Neural progenitor cell (in vitro differentiated cells): ENCODE data around the gene PARP2. TPM values are rescaled to one million over a fixed set of nuclear protein-coding genes. Genes with fewer than 3 reads are reported as not detected.

Experiments
- DNase-seq: peaks from one replicate; pipeline ENCODE4 v3.0.0-alpha.2; 2016; ENCODE audit warnings: low spot score
- H2AFZ ChIP-seq: fragments of 200-600 bp; sonication (generic); replicated peaks from 2 replicates; pipeline ENCODE4 v1.6.1; 2016; ENCODE audit warnings: antibody characterized with exemption
- H3F3A ChIP-seq: fragments of 200-600 bp; sonication (generic); 2 replicates; pipeline ENCODE4 v1.6.1; 2016; ENCODE audit warnings: antibody characterized with exemption, low read depth
- H3K27ac ChIP-seq: fragments of 200-600 bp; sonication (generic); 2 replicates; pipeline ENCODE4 v1.5.1; 2016; ENCODE audit warnings: mild to moderate bottlenecking
- H3K27me3 ChIP-seq: fragments of 200-600 bp; sonication (generic); 2 replicates; pipeline ENCODE4 v1.6.1; 2016; ENCODE audit warnings: mild to moderate bottlenecking, moderate library complexity
- H3K36me3 ChIP-seq: fragments of 200-600 bp; sonication (generic); 2 replicates; pipeline ENCODE4 v1.5.1; 2016
- H3K4me1 ChIP-seq: fragments of 200-600 bp; sonication (generic); 2 replicates; pipeline ENCODE4 v1.6.1; 2016; ENCODE audit warnings: mixed run types
- H3K4me2 ChIP-seq: fragments of 200-600 bp; sonication (generic); 2 replicates; pipeline ENCODE4 v1.6.1; 2016
- H3K4me3 ChIP-seq: fragments of 200-600 bp; sonication (generic); 2 replicates; pipeline ENCODE4 v1.5.1; 2016
- H3K79me2 ChIP-seq: fragments of 200-600 bp; sonication (generic); 2 replicates; pipeline ENCODE4 v1.6.1; 2016; ENCODE audit warnings: low read depth
- H3K9ac ChIP-seq: fragments of 200-600 bp; sonication (generic); 2 replicates; pipeline ENCODE4 v1.6.1; 2016
- H3K9me3 ChIP-seq: fragments of 200-600 bp; sonication (generic); 2 replicates; pipeline ENCODE4 v1.5.1; 2016; ENCODE audit warnings: low read depth
- H4K20me1 ChIP-seq: fragments of 200-600 bp; sonication (generic); 2 replicates; pipeline ENCODE4 v1.6.1; 2016; ENCODE audit warnings: low read depth
- H3K27ac Mint-ChIP-seq: 3 replicates; pipeline ENCODE4 v1.8.0; 2021; ENCODE audit warnings: mixed read lengths
- H3K27me3 Mint-ChIP-seq: 2 replicates; pipeline ENCODE4 v1.8.0; 2022; ENCODE audit warnings: low read depth, mild to moderate bottlenecking, inconsistent platforms, moderate library complexity, mixed read lengths; ENCODE audit not compliant: insufficient read depth
- H3K36me3 Mint-ChIP-seq: 3 replicates; pipeline ENCODE4 v1.8.0; 2021; ENCODE audit warnings: mixed read lengths
- H3K4me1 Mint-ChIP-seq: 3 replicates; pipeline ENCODE4 v1.8.0; 2021; ENCODE audit warnings: mixed read lengths
- H3K4me3 Mint-ChIP-seq: 3 replicates; pipeline ENCODE4 v1.8.0; 2021; ENCODE audit warnings: mild to moderate bottlenecking, moderate library complexity, mixed read lengths
- H3K9me3 Mint-ChIP-seq: 3 replicates; pipeline ENCODE4 v1.8.0; 2020; ENCODE audit warnings: mixed read lengths
- CTCF ChIP-seq: fragments of 200-600 bp; sonication (generic); IDR thresholded peaks from 2 replicates; pipeline ENCODE4 v1.5.1; 2017; ENCODE audit warnings: antibody characterized with exemption, mild to moderate bottlenecking
- EZH2 ChIP-seq: fragments of 200-600 bp; sonication (generic); IDR thresholded peaks from 2 replicates; pipeline ENCODE4 v1.6.1; 2017; ENCODE audit warnings: antibody characterized with exemption, mild to moderate bottlenecking, moderate library complexity
- EZH2phosphoT487 ChIP-seq: fragments of 200-600 bp; sonication (generic); IDR thresholded peaks from 2 replicates; pipeline ENCODE4 v1.6.1; 2017; ENCODE audit warnings: antibody characterized with exemption
- total RNA-seq: library from RNA; depleted of rRNA; stranded (reverse); fragments of >200 nt; gene quantifications from 2 replicates; pipeline ENCODE4 v1.2.3, GENCODE V29; 2015; ENCODE audit warnings: low replicate concordance

PARP2 gene
- total RNA-seq, 1 donor from 2014 or later: 47.2 TPM

GRCh38 chr14:20388159-20388558 is 44.7 kb downstream of the PARP2 start:
- H3K4me2 ChIP-seq: no peak overlapping the region
- no peaks in the 10 kb centered on the region for H3K9me3 ChIP-seq
- H3K4me3 Mint-ChIP-seq: peak overlapping the region; percentile 12
- H4K20me1 ChIP-seq: no peaks in the 10 kb centered on the region
- H3K27me3 Mint-ChIP-seq: peaks cover 3% of the 10 kb centered on the region
- H3K9me3 Mint-ChIP-seq: no peaks in the 10 kb centered on the region
- H3F3A ChIP-seq: peaks cover 9% of the 10 kb centered on the region
- no peaks in the 10 kb centered on the region for H3K36me3 ChIP-seq
- no peak overlapping the region for H3K27ac Mint-ChIP-seq
- peaks cover 8% of the 10 kb centered on the region for H3K4me1 Mint-ChIP-seq
- peaks cover 16% of the 10 kb centered on the region for H3K36me3 Mint-ChIP-seq
- H3K4me3 ChIP-seq: no peak overlapping the region
- H3K27ac ChIP-seq: peak overlapping the region; percentile 27
- peak; percentile 41 for DNase-seq
- no peaks in the 10 kb centered on the region for H3K27me3 ChIP-seq
- no peaks in the 10 kb centered on the region for H3K79me2 ChIP-seq
- TF ChIP-seq CTCF (no peak), EZH2 (no peak), EZH2phosphoT487 (no peak)
- H3K4me1 ChIP-seq: peaks cover 8% of the 10 kb centered on the region
- no peak overlapping the region for H2AFZ ChIP-seq
- no peak overlapping the region for H3K9ac ChIP-seq

DNA sequence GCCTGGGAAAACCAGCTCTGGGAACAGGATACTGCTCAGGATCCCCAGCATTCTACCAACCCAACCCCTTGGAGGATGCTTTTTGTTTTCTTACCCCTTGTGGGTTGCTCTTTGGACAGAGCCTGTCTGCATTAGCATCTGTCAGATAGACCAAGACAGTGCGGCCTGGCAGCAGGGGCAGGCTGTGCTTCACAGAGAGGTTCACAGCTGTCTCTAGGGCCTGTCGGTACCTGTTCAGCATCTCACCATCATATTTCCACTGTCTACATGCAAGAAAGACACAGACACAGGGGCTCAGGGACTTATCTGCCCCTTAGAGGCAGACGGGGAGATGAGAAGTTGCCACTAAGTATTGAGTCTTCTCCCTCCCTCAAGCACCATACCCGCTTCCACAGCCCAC is 48.1 kb downstream of the PARP2 start:
- Histone ChIP-seq H3K9ac (no peak overlapping the region), H3K27ac (no peak overlapping the region), H4K20me1 (no peaks in the 10 kb centered on the region), H3F3A (peaks cover 9% of the 10 kb centered on the region), H3K79me2 (no peaks in the 10 kb centered on the region), H3K9me3 (no peaks in the 10 kb centered on the region), H2AFZ (no peak overlapping the region), H3K4me1 (peaks cover 8% of the 10 kb centered on the region), H3K27me3 (no peaks in the 10 kb centered on the region), H3K4me3 (no peak overlapping the region), H3K36me3 (no peaks in the 10 kb centered on the region), H3K4me2 (no peak overlapping the region)
- H3K27me3 Mint-ChIP-seq: no peaks in the 10 kb centered on the region
- H3K4me3 Mint-ChIP-seq: no peak overlapping the region
- H3K36me3 Mint-ChIP-seq: peaks cover 17% of the 10 kb centered on the region
- no peaks in the 10 kb centered on the region for H3K9me3 Mint-ChIP-seq
- H3K27ac Mint-ChIP-seq: no peak overlapping the region
- DNase-seq: no peak
- H3K4me1 Mint-ChIP-seq: peaks cover 8% of the 10 kb centered on the region
- TF ChIP-seq CTCF (no peak), EZH2 (no peak), EZH2phosphoT487 (no peak)

DNA sequence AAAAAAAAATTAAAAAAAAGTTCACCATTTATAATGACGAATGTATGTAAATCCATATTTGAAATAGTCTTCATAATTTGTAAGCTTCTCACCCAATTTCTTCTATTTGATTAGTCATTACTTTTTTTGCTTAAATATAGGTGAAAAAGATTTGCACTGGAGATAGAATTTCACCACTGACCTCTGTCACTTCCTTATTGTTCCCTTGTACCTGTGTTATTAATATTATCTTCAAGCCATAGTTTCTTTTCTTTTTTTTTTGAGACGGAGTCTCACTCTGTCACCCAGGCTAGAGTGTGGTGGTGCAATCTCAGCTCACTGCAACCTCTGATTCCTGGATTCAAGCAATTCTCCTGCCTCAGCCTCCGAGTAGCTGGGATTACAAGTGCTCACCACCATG is 54.1 kb downstream of the PARP2 start:
- H3K4me3 Mint-ChIP-seq: no peak overlapping the region
- H2AFZ ChIP-seq: no peak overlapping the region
- no peaks in the 10 kb centered on the region for H3F3A ChIP-seq

More for the DNA sequence above, 54.1 kb downstream of the PARP2 start:
- no peak overlapping the region for H3K9ac ChIP-seq
- H3K36me3 ChIP-seq: no peaks in the 10 kb centered on the region
- Mint-ChIP-seq H3K4me1 (no peaks in the 10 kb centered on the region), H3K27me3 (peaks cover 2% of the 10 kb centered on the region), H3K36me3 (peaks cover 11% of the 10 kb centered on the region), H3K9me3 (no peaks in the 10 kb centered on the region), H3K27ac (no peak overlapping the region)
- H3K27me3 ChIP-seq: no peaks in the 10 kb centered on the region
- no peak overlapping the region for H3K4me2 ChIP-seq
- H3K9me3 ChIP-seq: no peaks in the 10 kb centered on the region
- H4K20me1 ChIP-seq: no peaks in the 10 kb centered on the region
- no peak overlapping the region for H3K4me3 ChIP-seq
- H3K27ac ChIP-seq: no peak overlapping the region
- no peak for DNase-seq
- TF ChIP-seq EZH2 (no peak), CTCF (no peak)
- no peaks in the 10 kb centered on the region for H3K79me2 ChIP-seq
- H3K4me1 ChIP-seq: no peaks in the 10 kb centered on the region
